Myocyte (in vitro differentiated cells): ENCODE results near the gene MACROD2. TPM values are rescaled to one million over a fixed set of nuclear protein-coding genes. Genes with fewer than 3 reads are reported as not detected.
"Not testable (repeated sequence)": the region's sequence is repeated elsewhere in the genome, so short reads cannot be mapped to it uniquely, and the experiment has no call there.

Experiments
- DNase-seq: peaks from one replicate; pipeline ENCODE4 v3.0.0-alpha.2; 2012; ENCODE audit warnings: low read depth
- total RNA-seq: library from RNA; depleted of rRNA; stranded (reverse); fragments of >200 nt; gene quantifications from 2 replicates; pipeline ENCODE4 v1.2.3, GENCODE V29; 2014

MACROD2 gene
- total RNA-seq, 1 donor from 2014 or later, result 5.3 TPM

DNA sequence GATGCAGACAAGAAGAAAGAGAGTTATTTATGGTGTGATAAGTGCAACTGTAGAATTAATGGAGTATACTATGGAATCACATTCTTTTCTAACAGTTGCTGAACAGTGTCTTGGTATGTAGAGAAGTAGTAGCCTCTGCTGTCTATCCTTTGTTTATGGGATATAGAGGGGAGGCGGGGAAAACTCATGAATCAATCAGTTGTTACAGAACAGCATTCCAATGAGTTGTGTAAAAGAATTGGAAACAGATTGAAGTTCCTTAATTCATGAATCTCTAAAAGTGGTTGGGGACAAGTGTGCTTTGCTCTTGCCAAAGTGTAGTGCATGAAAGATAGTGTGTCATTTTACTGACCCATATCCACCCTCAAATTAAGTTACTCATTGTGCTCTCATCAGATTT is 264.4 kb downstream of the MACROD2 start:
- no peak for DNase-seq

DNA sequence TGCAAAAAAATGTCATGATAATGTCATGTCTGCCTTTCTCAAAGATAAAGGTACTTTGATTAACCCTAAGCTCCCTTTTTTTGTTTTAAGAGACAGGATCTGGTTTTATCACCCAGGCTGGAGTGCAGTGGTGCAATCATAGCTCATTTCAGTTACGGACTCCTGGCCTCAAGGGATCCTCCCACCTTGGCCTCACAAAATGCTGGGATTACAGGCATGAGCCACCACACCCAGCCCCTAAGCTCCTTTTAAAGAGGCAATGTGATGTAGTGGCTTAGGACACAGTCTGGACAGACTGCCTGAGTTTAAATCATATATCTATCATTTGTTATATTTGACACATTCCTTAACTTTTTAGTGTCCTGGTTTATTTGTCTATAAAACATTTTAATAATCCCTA is 265.1 kb downstream of the MACROD2 start:
- no peak for DNase-seq

DNA sequence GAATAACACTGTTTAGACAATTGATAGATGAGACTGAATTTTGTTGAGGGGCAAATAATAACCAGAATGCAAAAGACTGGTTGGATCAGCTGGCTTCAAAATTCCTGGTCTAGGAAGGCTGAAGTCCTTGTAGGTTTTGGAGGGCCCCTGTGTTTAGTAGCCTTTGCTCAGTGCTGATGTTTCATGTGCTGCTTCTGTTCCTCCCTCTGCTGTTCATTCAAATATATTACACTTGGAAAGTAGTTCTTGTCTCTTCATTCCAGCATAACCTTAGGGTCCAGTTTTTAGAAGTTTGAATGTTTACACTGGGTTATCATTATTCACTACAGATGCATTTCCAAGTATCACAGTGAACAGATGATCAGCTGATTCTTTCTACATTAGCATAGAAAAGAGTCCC is 269.6 kb downstream of the MACROD2 start:
- DNase-seq, result peak; percentile 18

DNA sequence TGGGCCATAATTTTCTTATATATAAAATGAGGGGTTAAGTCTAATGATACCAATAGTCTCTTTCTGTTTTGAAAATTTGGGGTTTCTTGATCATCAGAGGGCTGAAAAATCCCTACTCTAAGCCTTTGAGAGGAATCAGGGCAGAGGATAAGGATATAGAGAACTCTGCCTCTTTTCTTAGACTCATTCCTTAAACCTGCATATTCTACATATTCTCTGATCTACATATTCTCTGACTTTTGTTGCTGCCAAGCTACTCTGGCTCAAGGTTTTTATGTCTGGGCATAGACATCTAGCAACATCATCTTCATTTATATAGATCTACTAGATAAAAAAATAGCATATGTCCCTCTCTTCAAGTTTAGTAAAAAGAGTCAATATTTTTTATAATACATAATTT is 270.9 kb downstream of the MACROD2 start:
- no peak for DNase-seq

- not testable (repeated sequence) for DNase-seq
These were observed 275.4 kb downstream of the MACROD2 start for GRCh38 chr20:14270751-14271150.

GRCh38 chr20:14282140-14282539 is 286.8 kb downstream of the MACROD2 start:
- no peak for DNase-seq

DNA sequence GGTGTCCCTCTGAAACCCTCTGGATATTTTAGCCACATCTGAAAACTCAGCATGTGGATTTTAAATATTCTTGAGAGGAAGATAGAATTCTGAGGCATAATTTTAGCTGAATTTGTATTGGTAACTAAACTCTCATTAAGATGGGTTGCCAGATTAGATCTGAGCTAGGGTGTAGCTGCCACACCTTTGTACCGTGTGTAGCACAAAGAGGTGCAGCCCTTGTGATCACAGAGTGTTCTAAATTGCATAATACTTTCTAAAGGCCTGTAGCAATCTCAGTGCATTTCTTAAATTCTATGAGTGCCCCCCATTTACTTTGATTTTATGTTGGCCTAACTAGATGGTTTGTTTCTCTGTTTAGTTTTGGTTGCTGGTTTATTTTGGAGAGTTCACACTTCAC is 289.1 kb downstream of the MACROD2 start:
- no peak for DNase-seq

DNA sequence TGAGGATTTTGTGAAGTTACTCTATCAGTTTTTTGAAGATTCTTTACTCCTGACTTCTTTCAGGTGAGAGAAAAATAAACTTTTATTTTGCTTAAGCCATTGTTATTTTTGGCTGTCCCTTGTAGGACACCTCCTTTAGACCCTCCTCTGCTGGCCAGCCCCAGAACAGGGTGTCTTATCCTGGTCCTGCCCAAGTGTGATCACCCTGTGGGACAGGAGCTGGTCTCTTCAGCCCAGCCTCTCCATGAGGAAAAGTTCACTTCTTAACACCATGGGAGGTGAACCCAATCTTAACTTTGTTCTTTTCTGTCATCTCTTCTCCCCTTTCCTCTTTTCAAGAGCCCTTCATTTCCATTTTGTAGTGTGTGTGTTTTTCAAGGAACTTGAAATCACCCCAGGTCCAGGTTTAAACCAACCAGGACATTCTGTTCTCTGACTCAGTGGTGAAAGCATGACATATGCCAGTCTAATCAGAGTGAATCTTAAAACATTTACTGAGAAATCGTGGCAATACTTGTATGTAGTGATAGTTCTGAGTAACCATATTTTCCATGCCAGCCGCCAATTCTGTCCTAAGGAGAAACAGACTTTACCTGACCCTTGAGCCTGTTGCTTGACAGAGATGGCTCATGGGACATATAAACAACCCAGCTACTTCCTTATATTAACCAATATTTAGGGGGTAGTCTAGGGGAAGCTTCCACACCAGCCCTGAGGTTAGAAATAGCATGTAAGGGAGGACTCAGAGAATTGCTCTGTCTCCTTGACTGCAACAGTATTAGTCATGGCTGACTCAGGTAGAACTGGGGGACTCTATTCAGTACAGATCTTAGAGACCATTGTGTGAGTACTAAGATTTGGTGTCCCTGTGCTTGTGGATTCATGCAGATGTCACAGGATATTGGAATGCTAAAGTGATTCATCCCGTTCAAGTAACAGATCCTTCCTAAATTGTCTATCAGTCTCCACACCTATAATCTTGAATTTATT is 293.3 kb downstream of the MACROD2 start:
- peak; percentile 12 for DNase-seq

GRCh38 chr20:14291502-14291901 is 296.2 kb downstream of the MACROD2 start:
- DNase-seq, result no peak

- DNase-seq, result no peak
These were observed 299.9 kb downstream of the MACROD2 start for GRCh38 chr20:14295238-14295637.

GRCh38 chr20:14295770-14296309 is 300.5 kb downstream of the MACROD2 start:
- DNase-seq, result no peak

DNA sequence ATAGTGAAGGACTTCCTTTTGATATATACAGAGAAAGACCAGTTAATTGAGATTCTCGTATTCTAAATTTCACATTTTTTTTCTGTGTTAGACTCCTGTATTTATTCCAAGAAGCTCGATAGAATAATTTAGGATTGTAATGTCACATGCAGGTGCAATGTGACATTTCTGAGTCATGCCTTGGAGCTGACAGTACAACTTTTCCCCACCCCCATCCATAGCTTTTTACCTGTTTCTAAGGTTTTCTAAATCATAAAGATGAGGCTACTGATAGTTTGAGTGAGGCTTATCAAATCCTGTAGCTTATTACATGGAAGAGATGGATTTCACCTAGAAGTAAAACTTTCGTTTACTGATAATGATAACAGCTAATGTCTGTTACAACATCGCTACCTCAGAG is 304.5 kb downstream of the MACROD2 start:
- DNase-seq, result no peak

- no peak for DNase-seq
These were observed 307.8 kb downstream of the MACROD2 start for GRCh38 chr20:14303106-14303505.

DNA sequence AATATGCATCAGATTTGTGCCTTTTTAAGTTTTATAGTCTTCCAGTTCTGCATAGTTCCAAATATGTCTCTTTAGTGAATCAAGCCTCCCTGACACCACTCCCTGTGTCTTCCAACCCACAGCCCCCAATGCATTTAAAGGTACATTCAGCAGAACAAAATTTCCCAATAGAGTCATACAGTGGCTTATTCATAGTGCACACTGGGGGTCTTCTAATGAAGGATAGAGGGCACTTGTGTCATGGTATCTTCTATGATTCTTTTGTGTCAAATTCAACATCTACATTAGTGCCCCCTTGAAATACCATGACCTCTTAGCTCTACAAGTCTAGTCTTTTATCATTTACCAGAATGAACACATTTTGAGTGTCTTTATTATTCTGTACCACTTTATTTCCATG is 308.3 kb downstream of the MACROD2 start:
- DNase-seq, result no peak

GRCh38 chr20:14304472-14304871 is 309.2 kb downstream of the MACROD2 start:
- no peak for DNase-seq

DNA sequence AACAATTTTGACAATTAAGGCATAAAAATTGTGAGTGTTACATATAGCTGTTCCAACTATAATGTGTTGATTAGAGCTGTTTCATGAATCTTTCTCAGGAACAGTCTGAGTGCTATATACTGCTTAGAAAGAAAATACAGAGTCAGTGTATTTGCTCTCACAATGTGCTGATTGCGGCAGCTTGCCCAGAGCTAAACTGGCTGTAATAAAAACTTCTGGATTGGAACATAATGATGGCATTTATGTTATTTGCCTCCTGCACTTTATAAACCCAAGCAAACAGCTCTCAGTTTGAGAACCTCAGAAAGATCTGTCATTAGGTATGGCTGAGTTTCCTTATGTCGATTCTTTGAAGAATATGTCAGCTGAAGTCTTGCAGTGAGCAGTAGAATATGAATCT is 312.6 kb downstream of the MACROD2 start:
- DNase-seq, result no peak

GRCh38 chr20:14310977-14311627 is 315.8 kb downstream of the MACROD2 start:
- no peak for DNase-seq

DNA sequence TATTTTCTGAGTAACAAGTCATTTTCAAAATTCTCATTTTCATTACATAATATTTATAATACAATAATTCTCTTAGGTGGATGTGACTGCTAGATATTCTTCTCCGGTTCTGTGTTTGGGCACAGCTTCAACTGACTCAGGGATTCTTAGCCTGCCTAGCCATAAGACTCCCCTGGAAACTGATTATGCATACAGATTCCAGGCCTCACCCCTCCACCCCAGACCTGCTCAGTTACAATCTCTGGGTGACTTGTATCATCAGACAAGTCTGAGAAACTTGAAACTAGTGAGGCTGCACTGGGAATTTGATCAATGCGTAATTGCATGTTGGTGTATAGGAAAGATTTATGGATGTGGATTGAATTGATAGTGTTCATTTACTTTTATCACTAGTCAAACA is 316.7 kb downstream of the MACROD2 start:
- no peak for DNase-seq

- DNase-seq, result no peak
These were observed 318.2 kb downstream of the MACROD2 start for GRCh38 chr20:14313341-14314020.

DNA sequence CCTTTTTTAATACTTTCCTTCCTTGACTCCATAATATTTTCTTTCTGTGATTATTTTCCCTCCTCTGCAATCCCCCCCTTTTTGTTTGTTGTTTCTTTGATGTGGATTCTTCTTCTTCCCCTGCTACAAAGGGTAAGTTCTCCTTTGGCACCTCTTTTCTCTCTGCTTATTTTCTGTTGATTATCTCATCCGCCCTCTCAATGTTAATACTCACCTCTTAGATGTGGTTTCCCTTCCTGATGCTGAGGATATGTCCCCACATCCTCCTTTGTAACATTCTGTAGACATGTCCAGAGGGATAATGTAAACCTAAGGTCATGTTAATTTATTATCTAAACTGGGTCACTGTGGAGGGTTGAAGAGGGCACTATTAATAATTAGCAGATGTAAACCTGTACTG is 324.4 kb downstream of the MACROD2 start:
- no peak for DNase-seq

GRCh38 chr20:14331646-14332045 is 336.3 kb downstream of the MACROD2 start:
- DNase-seq, result no peak

GRCh38 chr20:14332866-14333265 is 337.6 kb downstream of the MACROD2 start:
- no peak for DNase-seq
